Activated CD4-positive, alpha-beta T cell treated with anti-CD3 and anti-CD28 coated beads, Interleukin-2, amount 50 U/mL, for 1 hour (primary cell): Measurements from ENCODE around the gene C17orf50.

Source experiments
- DNase-seq: peaks from one replicate; pipeline ENCODE4 v3.0.0-alpha.2; 2020

The C17orf50 gene

DNA sequence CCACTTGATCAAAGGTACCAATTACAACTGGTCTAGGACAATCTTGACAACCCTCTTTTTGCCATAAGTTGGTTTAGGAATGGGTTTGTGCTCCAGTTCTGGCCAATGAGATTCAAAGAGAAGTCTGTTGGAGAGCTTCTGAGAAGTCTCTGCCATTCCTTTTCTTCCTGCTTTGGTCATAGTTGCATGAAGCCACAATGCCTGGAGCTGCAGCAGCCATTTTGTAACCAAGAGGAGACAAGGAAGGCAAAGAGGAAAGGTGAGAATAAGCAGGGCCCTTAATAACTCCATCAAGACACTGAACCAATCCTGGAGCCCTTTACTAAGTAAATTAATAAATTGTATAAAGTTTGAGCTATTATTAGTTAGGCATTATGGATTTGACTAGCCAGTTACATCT lies 3.4 kb upstream of the C17orf50 start:
- DNase-seq = no peak

DNA sequence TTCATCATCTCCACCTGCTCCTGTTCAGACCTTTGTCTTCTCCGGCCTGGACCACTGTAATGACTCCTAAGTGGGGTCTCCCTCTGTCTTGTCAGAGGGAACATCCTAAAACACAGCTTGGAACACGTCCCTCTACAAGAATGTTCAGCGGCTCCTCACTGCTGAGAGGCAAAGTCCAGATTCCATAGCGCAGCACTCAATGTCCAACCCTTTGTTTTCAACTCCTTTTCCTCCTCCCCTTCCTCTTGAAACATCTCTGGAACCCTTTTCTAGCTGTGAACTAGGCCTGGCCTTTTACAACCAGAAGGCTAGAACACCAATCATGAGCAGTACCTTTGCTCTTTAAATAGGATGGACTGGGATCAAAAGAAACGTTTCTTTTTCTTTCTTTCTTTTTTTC lies 914 bp downstream of the C17orf50 start:
- no peak for DNase-seq

- DNase-seq = no peak
Observed at GRCh38 chr17:35763767-35764122, 3.1 kb downstream of the C17orf50 start.

- DNase-seq = peak; percentile 80
Observed at GRCh38 chr17:35764123-35764991, 3.7 kb downstream of the C17orf50 start.

DNA sequence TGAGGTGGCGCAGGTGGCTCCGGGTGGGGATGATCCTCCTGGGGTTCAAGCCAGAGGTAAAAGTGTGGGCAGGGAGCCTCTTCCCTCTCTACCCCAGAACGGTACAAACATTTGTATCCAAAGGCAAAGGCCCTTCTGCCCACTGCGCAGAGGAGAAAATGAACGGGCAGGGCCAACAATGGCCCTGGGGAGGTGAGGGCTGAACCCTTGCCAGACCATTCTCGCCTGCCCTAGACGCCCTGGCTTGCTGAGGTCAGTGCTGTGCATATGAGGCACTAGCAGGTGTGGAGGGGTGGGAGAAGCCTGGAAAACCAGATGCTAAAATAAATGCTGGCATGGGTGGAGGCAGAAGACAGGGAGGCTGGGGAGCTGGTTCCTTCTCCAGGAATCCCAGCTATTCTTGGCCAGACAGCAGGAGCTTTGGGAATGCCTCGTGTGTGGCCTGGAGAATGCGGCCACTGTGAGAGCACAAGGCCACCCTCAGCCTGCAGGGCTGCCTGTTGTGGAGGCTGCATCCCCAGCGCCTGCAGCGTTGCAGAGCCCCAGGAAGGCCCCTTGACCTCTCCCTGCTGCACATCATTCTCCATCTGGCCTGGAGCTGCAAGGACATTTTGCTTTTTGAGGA lies 4.5 kb downstream of the C17orf50 start:
- no peak for DNase-seq

DNA sequence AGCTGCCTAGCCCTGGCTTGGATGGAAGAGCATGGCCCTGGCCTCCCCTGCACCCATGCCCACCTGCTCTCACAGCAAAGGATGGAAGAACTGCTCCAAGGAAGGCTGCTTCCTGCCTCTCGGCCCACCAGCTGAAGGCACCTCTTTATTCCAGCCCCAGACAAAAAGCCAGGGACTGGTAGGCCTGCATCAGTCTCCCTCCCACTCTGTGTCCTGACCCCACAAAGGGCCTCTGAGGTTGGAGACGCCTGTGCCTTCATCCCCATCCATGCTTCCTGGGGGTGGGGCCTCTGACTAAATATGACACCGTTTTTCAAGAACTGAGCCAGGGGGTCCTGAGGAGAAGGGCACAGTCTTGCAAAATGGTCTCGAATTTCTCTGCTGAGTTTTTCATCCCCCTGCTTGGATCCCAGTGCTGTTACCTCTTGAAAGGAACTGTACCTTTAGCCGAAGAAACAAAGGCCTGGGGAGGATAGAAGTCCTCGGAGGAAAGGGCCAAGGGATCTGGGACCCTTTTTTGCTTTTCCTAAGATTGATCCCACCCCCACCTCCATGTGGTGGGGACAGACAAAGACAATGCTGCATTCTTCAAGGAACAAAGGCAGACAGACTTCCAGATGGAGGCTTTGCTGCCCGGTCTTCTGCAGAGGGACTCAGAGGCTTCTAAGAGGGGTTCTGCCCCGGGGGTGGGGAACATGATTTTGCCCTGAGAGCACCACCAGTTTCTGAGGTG lies 5.2 kb downstream of the C17orf50 start:
- no peak for DNase-seq

GRCh38 chr17:35766489-35766877 lies 5.8 kb downstream of the C17orf50 start:
- no peak for DNase-seq

GRCh38 chr17:35766903-35767510 lies 6.3 kb downstream of the C17orf50 start:
- DNase-seq = peak; percentile 37

GRCh38 chr17:35768797-35769196 lies 8.1 kb downstream of the C17orf50 start:
- no peak for DNase-seq

DNA sequence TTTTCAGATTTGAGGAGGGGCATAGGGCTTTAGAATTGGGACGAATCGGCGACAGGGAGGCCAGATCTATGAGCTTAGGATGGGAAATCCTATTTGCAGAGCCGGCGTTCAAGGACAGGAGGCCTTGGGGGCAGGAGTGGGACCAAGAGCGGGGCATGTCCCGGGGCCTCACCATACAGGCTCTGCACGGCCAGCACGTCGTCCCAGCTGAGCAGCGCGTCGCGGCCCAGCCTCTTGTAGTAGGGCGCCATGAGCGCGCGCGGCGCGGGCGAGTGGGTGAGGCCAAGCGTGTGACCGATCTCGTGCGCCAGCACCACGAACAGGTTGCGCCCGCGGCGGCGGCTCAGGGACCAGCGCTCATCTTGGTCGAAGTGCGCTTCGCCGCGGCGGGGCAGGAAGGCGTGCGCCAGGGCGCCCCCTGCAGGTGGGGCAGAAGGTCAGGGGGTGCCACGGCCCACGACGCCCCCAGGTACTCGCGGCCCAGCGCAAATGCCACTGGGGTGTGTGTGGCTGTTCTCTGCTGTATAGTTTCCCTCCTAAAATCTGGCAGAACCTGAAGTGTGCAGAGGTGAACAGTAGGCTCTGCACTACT lies 9.3 kb downstream of the C17orf50 start:
- DNase-seq = no peak

GRCh38 chr17:35773129-35773528 lies 12.4 kb downstream of the C17orf50 start:
- DNase-seq = no peak

DNA sequence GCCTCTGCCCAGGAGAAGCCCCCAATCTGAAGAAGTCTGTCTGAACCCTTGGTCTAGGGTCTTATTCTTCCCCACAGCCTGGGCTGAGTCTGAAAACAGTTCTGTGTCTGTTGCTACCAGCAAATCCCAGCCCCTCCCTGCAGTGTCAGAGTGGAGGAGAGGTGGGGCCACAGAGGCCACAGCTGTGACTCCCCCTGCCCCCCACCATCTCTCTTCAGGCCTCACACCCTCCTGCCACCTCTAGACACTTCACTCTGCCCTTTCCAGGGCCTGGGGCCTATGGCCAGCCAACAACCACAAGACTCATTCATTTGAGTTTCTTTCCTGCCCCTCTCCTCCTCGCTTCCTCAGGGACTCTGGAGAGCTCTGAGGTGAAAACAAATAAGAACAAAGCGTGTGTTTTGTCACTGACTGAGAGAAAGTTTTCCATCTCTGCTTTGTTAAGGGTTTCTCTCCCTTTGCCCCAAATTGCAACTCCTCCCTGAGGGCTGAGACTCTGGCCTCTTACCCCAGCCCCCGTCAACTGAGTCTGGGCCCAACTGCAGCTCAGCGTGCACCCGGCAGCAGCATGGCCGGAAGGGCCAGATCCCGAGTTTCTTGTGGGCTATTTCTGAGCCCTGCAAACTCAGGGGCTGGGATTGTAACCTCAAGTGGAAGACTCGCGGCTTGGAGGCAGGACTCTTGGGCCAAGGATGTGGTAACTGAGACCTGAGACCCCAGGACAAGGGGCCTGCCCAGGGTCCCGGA lies 13.2 kb downstream of the C17orf50 start:
- DNase-seq = no peak

- no peak for DNase-seq
Observed at GRCh38 chr17:35774499-35774898, 13.8 kb downstream of the C17orf50 start.

GRCh38 chr17:35775039-35775438 lies 14.4 kb downstream of the C17orf50 start:
- DNase-seq = no peak

GRCh38 chr17:35775583-35775982 lies 14.9 kb downstream of the C17orf50 start:
- no peak for DNase-seq

- no peak for DNase-seq
Observed at GRCh38 chr17:35778641-35779196, 18.0 kb downstream of the C17orf50 start.

DNA sequence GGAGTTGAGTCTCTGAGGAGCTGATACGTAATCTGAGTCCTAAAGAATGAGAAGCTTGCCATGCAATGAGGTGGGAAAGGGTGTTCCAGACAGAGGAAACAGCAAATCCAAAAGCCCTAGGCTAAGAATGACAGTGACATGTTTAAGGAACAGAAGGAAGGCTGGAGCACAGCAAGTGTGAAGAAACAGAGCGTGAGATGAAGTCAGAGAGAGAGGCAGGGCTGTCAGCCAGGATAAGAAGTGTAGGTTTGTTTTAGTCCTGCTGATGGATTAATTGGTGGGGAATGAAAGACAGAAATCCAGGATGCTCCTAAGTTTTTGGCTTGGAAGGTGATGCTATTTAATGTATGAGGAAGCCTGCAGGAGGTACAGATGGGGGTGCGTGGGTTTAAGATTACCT lies 20.3 kb downstream of the C17orf50 start:
- DNase-seq = no peak

DNA sequence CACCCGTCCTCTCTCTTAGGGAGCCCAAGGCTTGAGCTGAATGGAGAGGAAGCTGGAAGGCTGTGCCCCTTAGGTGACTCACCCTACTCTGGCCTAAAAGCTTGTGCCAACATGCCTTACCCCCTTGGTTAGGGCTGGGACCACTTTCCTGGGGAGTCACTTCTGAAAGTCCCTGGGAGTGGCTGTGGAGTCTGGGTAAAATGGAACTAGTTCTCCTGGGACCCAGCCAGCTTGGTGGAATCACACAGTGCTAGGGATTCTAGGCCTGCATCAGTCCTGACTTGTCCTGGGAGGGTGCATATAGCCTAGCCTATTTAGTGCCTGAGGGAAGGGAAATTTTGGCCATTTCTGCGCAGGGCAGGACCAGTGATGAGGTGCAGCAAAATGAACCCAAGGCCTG lies 24.2 kb downstream of the C17orf50 start:
- no peak for DNase-seq

DNA sequence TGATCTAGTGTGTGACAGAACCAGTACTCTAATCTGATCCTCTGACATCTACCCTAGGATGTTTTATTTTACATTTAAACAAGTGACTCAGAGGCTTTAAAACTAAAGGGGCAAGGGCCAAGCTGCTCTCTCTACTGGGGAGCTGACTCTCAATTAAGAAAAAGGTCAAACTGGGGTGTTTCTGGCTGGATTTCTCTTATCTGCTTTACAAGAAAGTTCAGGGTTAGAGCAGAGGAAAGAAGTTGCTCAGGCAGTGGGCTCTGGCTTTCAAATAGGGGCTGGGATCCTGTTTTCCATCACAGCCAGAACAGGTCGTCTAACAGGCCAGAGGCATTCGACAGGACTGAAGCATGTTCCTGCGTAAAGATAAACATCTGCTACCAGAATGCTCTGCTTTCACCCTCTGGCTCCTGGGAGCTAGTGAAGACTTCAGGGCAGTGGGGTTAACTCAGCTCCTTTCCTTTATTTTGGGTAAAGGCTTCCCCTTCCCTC lies 26.3 kb downstream of the C17orf50 start:
- no peak for DNase-seq

DNA sequence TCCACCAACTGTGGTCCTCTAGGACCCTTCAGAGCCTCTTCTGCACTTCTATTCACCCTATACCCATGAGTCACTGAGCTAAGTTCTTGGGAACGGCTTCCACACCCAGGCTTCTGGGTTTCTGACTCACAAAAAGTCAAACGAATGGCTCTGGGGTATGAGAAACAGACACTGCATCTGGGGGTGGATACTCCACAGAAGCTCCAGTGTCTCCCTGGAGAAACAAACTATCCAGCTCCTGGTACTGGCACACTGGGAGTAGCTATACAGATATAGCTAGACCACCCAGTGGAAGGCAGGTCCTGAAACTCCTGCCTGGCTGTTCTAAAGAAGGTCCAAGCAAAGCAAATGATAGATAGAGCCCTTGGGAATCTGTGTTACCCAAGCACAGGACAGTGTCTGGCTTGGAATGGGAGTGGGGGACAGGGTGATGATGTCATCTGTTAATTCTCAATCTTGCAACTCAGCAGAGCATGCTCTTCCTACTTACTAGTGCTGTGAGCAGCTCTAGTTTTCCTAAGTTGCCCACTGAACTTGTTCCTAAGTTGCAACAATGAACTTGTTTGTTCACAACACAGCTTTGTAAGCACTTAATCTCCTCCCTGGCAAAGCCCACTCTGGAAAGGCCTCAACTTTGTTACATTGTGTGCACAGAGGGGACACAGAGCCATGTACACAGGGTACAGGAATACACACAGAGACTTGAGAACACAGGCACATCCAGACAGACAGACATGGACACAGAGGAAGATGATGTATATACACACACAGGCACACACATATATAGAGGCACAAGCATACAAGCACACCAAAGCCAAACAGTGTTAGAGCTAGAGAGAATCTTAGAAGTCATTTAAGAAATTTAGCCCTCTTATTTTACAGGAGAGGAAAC lies 28.0 kb downstream of the C17orf50 start:
- no peak for DNase-seq

- no peak for DNase-seq
Observed at GRCh38 chr17:35790841-35791240, 30.2 kb downstream of the C17orf50 start.
